HL-60 (cell line): ENCODE data around the gene WDR20.

Experiments used
- DNase-seq, 2 experiments: peaks; one replicate each; pipeline ENCODE4 v3.0.0-alpha.2; 2010 to 2020; ENCODE audit warnings: low read depth in 1 of 2, low spot score in 1 of 2
- H3K27ac ChIP-seq: fragments of 250-450 bp; sonication (Bioruptor Pico); replicated peaks from 2 replicates; pipeline ENCODE4 v1.5.1; 2020; ENCODE audit warnings: mild to moderate bottlenecking, moderate library complexity
- H3K27me3 ChIP-seq: fragments of 250-450 bp; sonication (Bioruptor Pico); 2 replicates; pipeline ENCODE4 v1.5.1; 2021; ENCODE audit warnings: mild to moderate bottlenecking, moderate library complexity; ENCODE audit not compliant: insufficient read depth, poor library complexity, severe bottlenecking
- H3K4me3 ChIP-seq: replicated peaks from 2 replicates; pipeline ENCODE4 v1.5.1; 2011; ENCODE audit warnings: mild to moderate bottlenecking, control low read depth, low read length; ENCODE audit not compliant: insufficient read depth
- CTCF ChIP-seq: IDR thresholded peaks from one replicate; pipeline ENCODE4 v1.5.1; 2011; ENCODE audit warnings: low read length, control low read depth, inconsistent platforms; ENCODE audit not compliant: insufficient read depth
- GABPA ChIP-seq: IDR thresholded peaks from 2 replicates; pipeline ENCODE4 v1.6.1; 2012; ENCODE audit warnings: low read depth
- POLR2AphosphoS5 ChIP-seq: IDR thresholded peaks from 2 replicates; pipeline ENCODE4 v1.6.1; 2012; ENCODE audit warnings: low read depth
- REST ChIP-seq: IDR thresholded peaks from 2 replicates; pipeline ENCODE4 v1.6.1; 2012; ENCODE audit warnings: low read depth; ENCODE audit not compliant: insufficient replicate concordance
- SPI1 ChIP-seq: IDR thresholded peaks from 2 replicates; pipeline ENCODE4 v1.6.1; 2012; ENCODE audit warnings: low read depth, mild to moderate bottlenecking, borderline replicate concordance

WDR20 gene

GRCh38 chr14:102209224-102209966, 69.7 kb downstream of the WDR20 start:
- TF ChIP-seq GABPA = no peak
- TF ChIP-seq POLR2AphosphoS5 = no peak
- no peak for TF ChIP-seq REST
- no peak for TF ChIP-seq CTCF
- no peak for TF ChIP-seq SPI1
- H3K27me3 ChIP-seq = no peaks in the 10 kb centered on the region
- DNase-seq = no peak
- no peak overlapping the region for H3K27ac ChIP-seq
- no peak overlapping the region for H3K4me3 ChIP-seq

- DNase-seq = peak in 1 of 2 experiments; percentile 86
Observed at GRCh38 chr14:102210421-102211042, 70.8 kb downstream of the WDR20 start.

More at GRCh38 chr14:102210421-102211042, 70.8 kb downstream of the WDR20 start:
- H3K27ac ChIP-seq = peak overlapping the region; percentile 75
- no peak overlapping the region for H3K4me3 ChIP-seq
- TF ChIP-seq REST (no peak), CTCF (no peak), GABPA (no peak), POLR2AphosphoS5 (no peak), SPI1 (no peak)
- H3K27me3 ChIP-seq = no peaks in the 10 kb centered on the region
